Endothelial cell of umbilical vein (primary cell): ENCODE data around the gene ZNF618. TPM values are rescaled to one million over a fixed set of nuclear protein-coding genes. Genes with fewer than 3 reads are reported as not detected.
A peak's percentile ranks its signal among the peaks of the same experiment; 100 is the strongest.

Source experiments
- BruUV-seq: library from RNA; stranded (reverse); fragments of 400-500 nt; replicated peaks from 2 replicates; lab custom pipeline; 2021; lab: Mats Ljungman, UMichigan
- CTCF ChIA-PET: fragments of 300-600, 350-600 bp; sonication (Branson Sonifier 250); formaldehyde crosslinking; loops from one replicate; lab custom pipeline; 2021; ENCODE audit warnings: antibody characterized with exemption, inconsistent platforms; lab: Charles Lee
- POLR2A ChIA-PET: fragments of 300-600, 350-600 bp; sonication (Branson Sonifier 250); formaldehyde crosslinking; loops from one replicate; lab custom pipeline; 2021; ENCODE audit warnings: antibody characterized with exemption, inconsistent platforms; lab: Charles Lee
- DNase-seq: peaks from one replicate; pipeline ENCODE4 v3.0.0-alpha.2; 2011; ENCODE audit warnings: low read depth, low spot score
- FAIRE-seq: peaks from 2 replicates; lab custom pipeline; 2011; peaks lifted over from hg19 to GRCh38; lab: Jason Lieb, UNC
- H2AFZ ChIP-seq: 2 replicates; pipeline ENCODE4 v1.6.0; 2012; ENCODE audit warnings: low read depth, low read length, control low read depth, inconsistent platforms
- H3K27ac ChIP-seq: 2 replicates; pipeline ENCODE4 v1.5.1; 2011; ENCODE audit warnings: low read depth, mild to moderate bottlenecking, control low read depth, low read length, moderate library complexity; ENCODE audit not compliant: insufficient read depth
- H3K27me3 ChIP-seq, 2 experiments: 2 replicates each; pipeline versions ENCODE4 v1.6.0 to v1.6.1; 2011; ENCODE audit warnings: low read length in 2 of 2, mixed read lengths in 1 of 2; ENCODE audit not compliant: control insufficient read depth in 2 of 2, insufficient read depth in 2 of 2
- H3K36me3 ChIP-seq, 2 experiments: 2 replicates in 1 of 2; 3 replicates in 1 of 2; pipeline ENCODE4 v1.5.1; 2011; ENCODE audit warnings: low read length in 2 of 2, mild to moderate bottlenecking in 1 of 2, moderate library complexity in 1 of 2; ENCODE audit not compliant: control insufficient read depth in 2 of 2, insufficient read depth in 2 of 2; ENCODE audit errors: extremely low read depth in 1 of 2
- H3K4me1 ChIP-seq: 3 replicates; pipeline ENCODE4 v1.5.1; 2011; ENCODE audit warnings: mild to moderate bottlenecking, low read length; ENCODE audit not compliant: control insufficient read depth, insufficient read depth; ENCODE audit errors: extremely low read depth
- H3K4me2 ChIP-seq: 2 replicates; pipeline ENCODE4 v1.6.1; 2011; ENCODE audit warnings: low read length, control low read depth, mixed read lengths; ENCODE audit not compliant: insufficient read depth
- H3K4me3 ChIP-seq, 3 experiments: fragments of 200-600 bp in 1 of 3; sonication (generic), shearing (Covaris generic) in 1 of 3; replicated peaks in 1 of 3; 2 replicates each; pipeline ENCODE4 v1.5.1; 2011 to 2016; ENCODE audit warnings: control low read depth in 3 of 3, low read length in 3 of 3, mild to moderate bottlenecking in 2 of 3, inconsistent platforms in 1 of 3, low read depth in 1 of 3, moderate library complexity in 1 of 3; ENCODE audit not compliant: insufficient read depth in 1 of 3
- H3K79me2 ChIP-seq: 2 replicates; pipeline ENCODE4 v1.6.0; 2012; ENCODE audit warnings: low read length, inconsistent platforms; ENCODE audit not compliant: control insufficient read depth, insufficient read depth
- H3K9ac ChIP-seq: replicated peaks from 2 replicates; pipeline ENCODE3; 2011; ENCODE audit warnings: low read length, control low read depth; ENCODE audit not compliant: insufficient read depth; ENCODE audit errors: extremely low read depth
- H3K9me1 ChIP-seq: replicated peaks from 3 replicates; pipeline ENCODE4 v1.6.0; 2011; ENCODE audit warnings: mild to moderate bottlenecking, low read length; ENCODE audit not compliant: control insufficient read depth, insufficient read depth; ENCODE audit errors: extremely low read depth
- H3K9me3 ChIP-seq: replicated peaks from 2 replicates; pipeline ENCODE4 v1.5.1; 2012; ENCODE audit warnings: low read length, inconsistent platforms; ENCODE audit not compliant: control insufficient read depth, insufficient read depth
- H4K20me1 ChIP-seq: replicated peaks from 2 replicates; pipeline ENCODE3; 2011; ENCODE audit warnings: mild to moderate bottlenecking, low read length; ENCODE audit not compliant: control insufficient read depth, insufficient read depth; ENCODE audit errors: extremely low read depth
- CTCF ChIP-seq, 2 donors: IDR thresholded peaks; 1 replicate in 1 of 2; 2 replicates in 1 of 2; pipeline ENCODE4 v1.5.1; 2011; ENCODE audit warnings: low read length in 2 of 2, mild to moderate bottlenecking in 2 of 2, moderate library complexity in 2 of 2, control low read depth in 1 of 2, inconsistent platforms in 1 of 2, low read depth in 1 of 2; ENCODE audit not compliant: insufficient read depth in 1 of 2; ENCODE audit errors: extremely low read depth in 1 of 2
- EZH2 ChIP-seq: IDR thresholded peaks from 2 replicates; pipeline ENCODE4 v1.6.1; 2012; ENCODE audit warnings: borderline replicate concordance, low read depth, mild to moderate bottlenecking, moderate library complexity, low read length, inconsistent platforms; ENCODE audit not compliant: severe bottlenecking
- FOS ChIP-seq: IDR thresholded peaks from 2 replicates; pipeline ENCODE4 v1.6.1; 2011; ENCODE audit warnings: mild to moderate bottlenecking, low read length, moderate library complexity, borderline replicate concordance; ENCODE audit not compliant: insufficient read depth
- GATA2 ChIP-seq: IDR thresholded peaks from 2 replicates; pipeline ENCODE4 v1.7.0; 2011; ENCODE audit warnings: low read depth, mild to moderate bottlenecking, moderate library complexity, mixed read lengths, low read length; ENCODE audit not compliant: insufficient read length, insufficient read depth
- JUN ChIP-seq: IDR thresholded peaks from 2 replicates; pipeline ENCODE4 v1.6.1; 2011; ENCODE audit warnings: borderline replicate concordance, low read depth; ENCODE audit not compliant: insufficient read length, insufficient read depth
- MAX ChIP-seq: IDR thresholded peaks from 2 replicates; pipeline ENCODE4 v1.6.1; 2011; ENCODE audit not compliant: insufficient read depth, insufficient read length
- MYC ChIP-seq: IDR thresholded peaks from one replicate; pipeline ENCODE4 v1.6.1; 2011; ENCODE audit warnings: mild to moderate bottlenecking, low read depth, low read length
- POLR2A ChIP-seq: IDR thresholded peaks from 2 replicates; pipeline ENCODE4 v1.6.1; 2012; ENCODE audit warnings: low read depth, mild to moderate bottlenecking, control low read depth, low read length
- POLR2AphosphoS5 ChIP-seq: IDR thresholded peaks from 2 replicates; pipeline ENCODE4 v1.6.1; 2012; ENCODE audit warnings: low read depth, mild to moderate bottlenecking, control low read depth, low read length, moderate library complexity; ENCODE audit not compliant: insufficient read depth
- dilution Hi-C: fragments of 300-500 bp; cut with MboI; formaldehyde crosslinking; loops from one replicate; pipeline ENCODE4 v1.15.0; 2019; ENCODE audit warnings: low sequenced_read_pairs; ENCODE audit not compliant: extremely low pct_ligation_motif_present
- intact Hi-C: fragments of 100-400 bp; cut with micrococcal nuclease; formaldehyde crosslinking; loops from one replicate; pipeline ENCODE4 v1.10.0; 2022
- polyA plus RNA-seq, 4 experiments: library from polyadenylated mRNA; depleted of rRNA in 3 of 4; stranded (reverse) in 3 of 4; unstranded in 1 of 4; fragments of >200 nt; gene quantifications; 2 replicates each; pipeline versions ENCODE4 v1.2.1 to v1.2.3, GENCODE V29; 2011 to 2012; ENCODE audit warnings: missing spikeins in 1 of 4
- total RNA-seq: library from RNA; stranded (reverse); gene quantifications from 2 replicates; pipeline ENCODE4 v1.2.3, GENCODE V29; 2021

ZNF618 gene
- total and polyA plus RNA-seq, 2 donors (not counting 3 experiments of a cell fraction or from before 2014, with no cell fraction given) = 22.6 to 80.3 TPM

- TF ChIP-seq CTCF (IDR thresholded peaks at IDR 0.05; ENCODE audit: extremely low read depth in 1 of 2, insufficient read depth in 1 of 2, low read depth in 1 of 2, low read length in 2 of 2) (no peak), POLR2A (no peak), MYC (no peak), EZH2 (no peak), JUN (no peak), GATA2 (no peak), MAX (no peak), FOS (no peak), POLR2AphosphoS5 (no peak)
- no peaks in the 10 kb centered on the region for H3K27me3 ChIP-seq
- H3K79me2 ChIP-seq = peaks cover 86% of the 10 kb centered on the region
- ChIA-PET CTCF (no interaction called here), POLR2A (no interaction called here)
- dilution Hi-C loops = no loop called here
- no peak overlapping the region for H3K9ac ChIP-seq
- H4K20me1 ChIP-seq = no peaks in the 10 kb centered on the region
- DNase-seq = no peak
- H3K9me3 ChIP-seq = peaks cover 1% of the 10 kb centered on the region
- H3K36me3 ChIP-seq = no peaks in the 10 kb centered on the region
- H3K27ac ChIP-seq = peak overlapping the region; percentile 64
- BruUV-seq = no TSS peak
- H3K9me1 ChIP-seq = no peaks in the 10 kb centered on the region
- no peak for FAIRE-seq
- intact Hi-C loops = loop anchor here (2.0 kb wide), 1 partner anchor 64 kb away; no protein-coding TSS in a partner anchor
- H3K4me3 ChIP-seq = no peak overlapping the region
- peaks cover 30% of the 10 kb centered on the region for H3K4me1 ChIP-seq
- no peak overlapping the region for H3K4me2 ChIP-seq
- H2AFZ ChIP-seq = no peak overlapping the region
These were observed 55.0 kb downstream of the ZNF618 start for GRCh38 chr9:113931140-113931539.
